BLaER1 treated with 17β-estradiol and CSF1 and Interleukin-3, amounts not matched to agents 10 nM and 100 nM (cell line): ENCODE data around the gene MRPS6.

Experiments used
- H3K27ac ChIP-seq, 11 experiments: shearing (Covaris generic); formaldehyde crosslinking; 2 replicates each; pipeline ENCODE4 v1.8.1; 2022
- H3K27me3 ChIP-seq, 11 experiments: shearing (Covaris generic); formaldehyde crosslinking; 2 replicates each; pipeline ENCODE4 v1.8.1; 2022
- H3K36me3 ChIP-seq, 11 experiments: shearing (Covaris generic); formaldehyde crosslinking; 2 replicates each; pipeline ENCODE4 v1.8.1; 2022
- H3K4me1 ChIP-seq, 10 experiments: shearing (Covaris generic); formaldehyde crosslinking; 2 replicates each; pipeline ENCODE4 v1.8.1; 2022
- H3K4me2 ChIP-seq, 11 experiments: shearing (Covaris generic); formaldehyde crosslinking; 2 replicates each; pipeline ENCODE4 v1.8.1; 2022
- H3K4me3 ChIP-seq, 10 experiments: shearing (Covaris generic); formaldehyde crosslinking; 2 replicates each; pipeline ENCODE4 v1.8.1; 2022
- H3K9ac ChIP-seq, 11 experiments: shearing (Covaris generic); formaldehyde crosslinking; 2 replicates each; pipeline ENCODE4 v1.8.1; 2022
- H3K9me3 ChIP-seq, 11 experiments: shearing (Covaris generic); formaldehyde crosslinking; replicated peaks in 1 of 11; 2 replicates each; pipeline ENCODE4 v1.8.1; 2022
- H4K20me1 ChIP-seq, 11 experiments: shearing (Covaris generic); formaldehyde crosslinking; 2 replicates each; pipeline ENCODE4 v1.8.1; 2022
- Cebpa-rat ChIP-seq, 11 experiments: shearing (Covaris generic); IDR thresholded peaks; 2 replicates each; pipeline ENCODE4 v1.8.1; 2022

Gene MRPS6

DNA sequence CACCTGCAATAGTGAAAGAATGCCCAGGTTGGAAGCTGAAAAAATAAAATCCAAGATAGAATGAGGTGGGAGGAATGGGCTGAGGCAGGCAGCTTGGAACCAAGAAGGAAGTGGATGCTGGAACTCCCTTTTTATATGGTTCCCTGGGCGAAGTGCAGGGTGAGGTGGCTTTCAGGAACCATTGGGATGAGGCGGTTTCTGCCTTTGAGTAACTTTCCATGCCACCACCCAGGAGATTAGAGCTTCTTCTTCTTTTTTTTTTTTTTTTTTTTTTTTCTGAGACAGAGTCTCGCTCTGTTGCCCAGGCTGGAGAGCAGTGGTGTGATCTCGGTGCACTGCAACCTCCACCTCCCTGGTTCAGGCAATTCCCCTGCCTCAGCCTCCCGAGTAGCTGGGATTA, 17.8 kb upstream of the MRPS6 start:
- TF ChIP-seq Cebpa-rat (IDR thresholded peaks at IDR 0.05) = no peak
- H4K20me1 ChIP-seq = no peaks in the 10 kb centered on the region
- peak overlapping the region in 3 of 11 experiments; percentile 12 to 43 (median 38); a peak in 4 of 22 replicates for H3K4me2 ChIP-seq
- H3K9me3 ChIP-seq = 0 out of 22 replicates have a peak, but pooled peaks cover 0 to 4% (median 0%) of the 10 kb centered on the region in 11 experiments
- peaks cover 0 to 12% (median 2%) of the 10 kb centered on the region in 10 experiments; a peak in 6 of 20 replicates for H3K4me1 ChIP-seq
- no peaks in the 10 kb centered on the region for H3K27me3 ChIP-seq
- no peak overlapping the region for H3K27ac ChIP-seq
- no peak overlapping the region for H3K9ac ChIP-seq
- no peak overlapping the region for H3K4me3 ChIP-seq
- H3K36me3 ChIP-seq = no peaks in the 10 kb centered on the region

DNA sequence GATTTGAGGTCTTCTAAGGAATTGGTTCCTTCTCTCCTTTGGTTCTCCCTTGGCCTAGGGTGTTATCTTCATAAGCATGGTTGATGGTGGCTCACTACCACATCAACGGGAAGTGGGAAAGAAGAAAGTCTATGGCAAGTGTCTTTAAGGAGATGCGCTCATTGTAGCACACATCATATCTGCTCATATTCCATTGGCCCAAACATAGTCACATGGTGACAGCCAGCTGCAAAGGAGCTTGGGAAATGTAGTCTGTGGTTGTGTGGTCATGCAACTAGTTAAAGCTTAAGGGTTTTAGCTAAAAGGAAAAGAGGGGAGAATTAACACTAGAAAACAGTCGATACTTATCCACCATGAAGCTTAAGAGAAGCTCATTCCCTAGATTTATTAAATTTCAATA, 11.4 kb upstream of the MRPS6 start:
- H4K20me1 ChIP-seq = no peaks in the 10 kb centered on the region
- no peak overlapping the region for H3K27ac ChIP-seq
- no peaks in the 10 kb centered on the region for H3K4me1 ChIP-seq
- H3K9ac ChIP-seq = no peak overlapping the region
- H3K4me3 ChIP-seq = no peak overlapping the region
- no peaks in the 10 kb centered on the region for H3K36me3 ChIP-seq
- H3K4me2 ChIP-seq = no peak overlapping the region
- no peak for TF ChIP-seq Cebpa-rat (IDR thresholded peaks at IDR 0.05)
- H3K9me3 ChIP-seq = peaks cover 0 to 16% (median 0%) of the 10 kb centered on the region in 11 experiments; a peak in 2 of 22 replicates
- no peaks in the 10 kb centered on the region for H3K27me3 ChIP-seq

DNA sequence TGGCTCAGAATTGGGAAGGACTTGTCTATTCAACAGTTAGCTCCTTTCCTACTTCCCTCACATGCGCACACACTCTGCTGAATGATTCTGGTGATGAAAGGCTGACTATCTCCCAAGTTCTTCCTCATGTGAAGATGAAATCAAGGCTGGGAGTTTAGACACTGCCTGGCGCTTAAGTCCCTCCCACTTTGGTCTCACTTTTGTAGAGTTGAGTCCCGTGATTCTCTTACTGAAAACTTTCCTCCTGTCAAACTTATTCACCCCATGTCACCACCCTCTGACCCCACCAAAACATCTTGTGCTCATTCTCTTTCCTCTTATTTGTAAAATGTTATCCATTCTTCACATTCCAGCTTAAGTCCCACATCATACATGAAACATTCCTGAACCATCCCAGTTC, 8.4 kb upstream of the MRPS6 start:
- Histone ChIP-seq H3K27ac (no peak overlapping the region), H3K36me3 (no peaks in the 10 kb centered on the region), H3K4me2 (no peak overlapping the region), H3K4me1 (no peaks in the 10 kb centered on the region), H4K20me1 (no peaks in the 10 kb centered on the region), H3K9me3 (peaks cover 0 to 12% (median 0%) of the 10 kb centered on the region in 11 experiments; a peak in 2 of 22 replicates), H3K9ac (no peak overlapping the region), H3K27me3 (no peaks in the 10 kb centered on the region), H3K4me3 (no peak overlapping the region)
- no peak for TF ChIP-seq Cebpa-rat (IDR thresholded peaks at IDR 0.05)

DNA sequence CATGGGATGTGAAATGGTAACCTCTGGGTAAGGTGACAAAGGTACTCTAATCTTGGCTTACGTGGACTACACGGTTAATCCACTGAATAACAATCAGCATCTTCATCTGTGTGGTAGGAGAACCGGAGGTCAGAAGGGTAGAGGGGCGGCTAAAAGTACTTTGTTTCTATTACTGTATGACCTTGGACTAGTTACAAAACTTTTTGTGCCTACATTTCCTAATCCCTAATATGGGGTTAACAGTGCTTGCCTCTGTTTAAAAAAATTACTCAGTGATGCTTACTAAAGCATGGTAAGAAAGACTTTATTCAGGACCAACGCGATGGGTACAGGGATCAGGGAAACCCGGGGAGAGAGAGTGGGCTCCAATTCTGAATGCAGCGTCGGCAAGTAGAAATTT, 1.7 kb upstream of the MRPS6 start:
- Histone ChIP-seq H3K4me2 (no peak overlapping the region), H3K4me3 (no peak overlapping the region), H3K4me1 (peaks cover 25 to 32% (median 28%) of the 10 kb centered on the region in 10 experiments), H3K36me3 (peaks cover 0 to 28% (median 24%) of the 10 kb centered on the region in 11 experiments; a peak in 15 of 22 replicates), H3K27me3 (no peaks in the 10 kb centered on the region), H3K27ac (0 out of 22 replicates have a peak overlapping the region, but pooled peaks of 1 of the 11 experiments have one; percentile 77), H4K20me1 (peaks cover 23 to 32% (median 30%) of the 10 kb centered on the region in 11 experiments; a peak in 21 of 22 replicates), H3K9ac (no peak overlapping the region; a peak in 1 of 22 replicates), H3K9me3 (no peaks in the 10 kb centered on the region)
- TF ChIP-seq Cebpa-rat (IDR thresholded peaks at IDR 0.05) = no peak

DNA sequence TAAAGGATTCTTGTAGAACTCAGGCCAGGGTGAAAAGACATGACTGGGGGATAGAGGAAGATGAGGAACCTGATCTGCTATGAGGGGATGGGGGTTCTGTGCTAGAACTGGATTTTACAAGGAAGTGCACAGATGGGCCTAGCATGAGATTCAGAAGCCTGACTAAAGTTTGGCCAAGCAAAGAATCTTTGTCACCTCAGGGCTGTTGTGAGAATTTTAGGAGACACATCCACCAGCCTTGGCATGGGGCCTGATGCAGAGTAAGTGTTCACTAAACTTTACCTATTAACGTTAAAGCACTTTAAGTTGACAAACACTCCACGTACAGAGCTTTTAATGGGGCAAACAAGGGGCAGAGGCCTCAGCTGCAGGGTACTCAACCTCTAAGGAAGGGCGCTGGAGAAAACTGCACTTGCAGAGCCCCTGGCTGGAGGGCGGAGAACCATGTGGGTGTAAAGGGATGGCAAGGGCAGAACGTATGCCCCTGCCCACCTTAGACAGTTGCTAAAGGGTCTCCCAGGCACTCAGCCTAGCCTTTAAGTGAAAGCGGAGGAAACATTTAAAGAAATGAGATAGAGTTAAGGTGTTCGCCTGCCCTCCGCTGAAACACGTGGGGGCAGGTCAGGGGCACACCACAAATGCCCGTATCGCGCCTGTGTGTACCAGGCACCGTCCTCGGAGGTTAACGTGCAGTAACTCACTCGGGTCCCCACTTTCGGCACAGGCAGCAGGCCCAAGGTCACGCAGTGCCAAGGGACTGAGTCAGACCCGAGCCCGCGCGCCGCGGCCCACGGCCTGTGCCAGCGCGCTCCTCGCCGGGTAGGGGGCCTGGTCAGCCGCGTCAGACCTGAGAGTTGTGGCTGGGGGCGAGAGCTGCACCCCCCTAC, 990 bp upstream of the MRPS6 start:
- H3K36me3 ChIP-seq = peaks cover 0 to 35% (median 30%) of the 10 kb centered on the region in 11 experiments; a peak in 15 of 22 replicates
- H3K4me2 ChIP-seq = peak overlapping the region; percentile 69 to 97 (median 88)
- H3K4me3 ChIP-seq = peak overlapping the region; percentile 84 to 97 (median 94)
- no peaks in the 10 kb centered on the region for H3K9me3 ChIP-seq
- peaks cover 32 to 39% (median 35%) of the 10 kb centered on the region in 10 experiments for H3K4me1 ChIP-seq
- H3K9ac ChIP-seq = peak overlapping the region; percentile 64 to 96 (median 78)
- H4K20me1 ChIP-seq = peaks cover 23 to 39% (median 37%) of the 10 kb centered on the region in 11 experiments; a peak in 21 of 22 replicates
- H3K27me3 ChIP-seq = no peaks in the 10 kb centered on the region
- TF ChIP-seq Cebpa-rat (IDR thresholded peaks at IDR 0.05) = no peak
- peak overlapping the region; percentile 47 to 96 (median 74); a peak in 21 of 22 replicates for H3K27ac ChIP-seq

DNA sequence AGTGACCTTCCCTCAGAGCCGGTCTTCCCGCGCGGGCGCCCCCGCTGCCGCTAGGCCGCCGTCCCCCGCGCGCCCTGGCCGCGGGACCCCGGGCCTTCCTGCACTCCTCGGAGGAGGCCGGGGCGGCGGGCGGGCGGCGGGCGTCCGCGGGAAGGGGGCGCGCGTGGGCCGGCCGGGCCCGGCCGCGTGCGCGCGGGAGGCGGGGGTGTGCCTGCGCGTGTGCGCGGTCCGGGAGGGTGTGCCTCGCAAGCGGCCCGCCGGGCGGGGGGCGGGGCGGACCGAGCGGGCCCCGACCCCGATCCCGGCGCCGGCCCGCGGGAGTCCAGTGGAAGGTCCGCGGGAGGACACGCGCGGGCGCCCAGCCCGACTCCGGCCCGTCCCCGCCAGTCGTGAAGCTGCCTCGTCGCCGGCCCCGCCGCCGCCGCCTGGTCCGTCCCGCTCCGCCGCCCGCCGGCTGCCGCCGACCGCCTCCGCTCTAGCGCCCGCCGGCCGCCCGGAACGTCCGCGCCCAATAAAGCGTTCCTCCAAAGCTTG, 438 bp downstream of the MRPS6 start:
- Histone ChIP-seq H3K4me2 (peak overlapping the region; percentile 82 to 97 (median 90)), H3K4me1 (peaks cover 40 to 53% (median 49%) of the 10 kb centered on the region in 10 experiments), H3K9me3 (no peaks in the 10 kb centered on the region), H3K9ac (peak overlapping the region; percentile 93 to 99 (median 95)), H3K27ac (peak overlapping the region; percentile 82 to 97 (median 94)), H3K4me3 (peak overlapping the region; percentile 84 to 97 (median 94)), H4K20me1 (peaks cover 33 to 53% (median 49%) of the 10 kb centered on the region in 11 experiments; a peak in 21 of 22 replicates), H3K27me3 (no peaks in the 10 kb centered on the region), H3K36me3 (peaks cover 0 to 50% (median 37%) of the 10 kb centered on the region in 11 experiments; a peak in 18 of 22 replicates)
- TF ChIP-seq Cebpa-rat (IDR thresholded peaks at IDR 0.05) = no peak

DNA sequence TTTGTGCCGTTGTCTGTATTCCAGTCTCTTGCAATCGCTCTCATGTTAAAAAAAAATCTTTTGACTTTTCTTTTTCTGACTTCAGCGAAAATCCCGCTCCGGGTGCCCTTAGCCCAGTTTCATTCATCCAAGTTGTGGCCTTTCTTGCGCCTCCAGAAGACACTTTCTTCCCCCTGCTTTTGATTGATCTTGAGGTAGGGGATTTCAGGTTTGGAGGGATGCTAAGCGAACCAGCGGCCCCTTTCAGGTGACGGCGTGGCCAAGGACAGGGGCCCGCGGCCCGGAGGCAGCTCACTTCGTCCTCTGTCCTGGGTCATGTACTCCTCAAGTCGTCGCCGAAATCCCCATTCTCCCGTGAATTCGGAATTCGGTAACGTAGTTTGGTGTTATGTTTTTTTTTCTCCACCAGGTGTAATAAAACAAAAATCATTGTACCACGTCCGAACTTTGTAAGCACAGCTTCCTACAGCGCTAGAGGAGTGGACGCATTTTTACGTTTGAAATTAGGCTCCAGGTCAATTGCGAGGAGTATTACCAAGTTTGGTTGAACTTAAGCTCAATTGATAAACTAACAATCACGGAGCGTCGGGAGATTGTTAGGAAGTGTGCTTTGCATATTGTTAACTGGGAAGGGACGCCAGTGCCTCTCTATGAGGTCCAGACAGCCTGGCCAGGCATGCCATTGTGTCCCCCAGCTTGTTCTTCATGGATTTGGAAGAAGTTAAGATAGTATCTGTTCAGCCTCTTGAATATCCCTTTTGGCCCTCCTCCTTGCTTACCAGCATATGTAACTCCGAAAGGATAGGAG, 1.1 kb downstream of the MRPS6 start:
- peaks cover 34 to 60% (median 56%) of the 10 kb centered on the region in 11 experiments; a peak in 21 of 22 replicates for H4K20me1 ChIP-seq
- H3K27me3 ChIP-seq = no peaks in the 10 kb centered on the region
- H3K36me3 ChIP-seq = peaks cover under 1 to 56% (median 44%) of the 10 kb centered on the region in 11 experiments; a peak in 19 of 22 replicates
- H3K9me3 ChIP-seq = no peaks in the 10 kb centered on the region
- peak overlapping the region; percentile 82 to 97 (median 94) for H3K27ac ChIP-seq
- H3K9ac ChIP-seq = peak overlapping the region; percentile 93 to 99 (median 95)
- no peak for TF ChIP-seq Cebpa-rat (IDR thresholded peaks at IDR 0.05)
- H3K4me3 ChIP-seq = peak overlapping the region; percentile 84 to 97 (median 94)
- H3K4me2 ChIP-seq = peak overlapping the region; percentile 82 to 97 (median 90)
- H3K4me1 ChIP-seq = peaks cover 41 to 59% (median 54%) of the 10 kb centered on the region in 10 experiments

DNA sequence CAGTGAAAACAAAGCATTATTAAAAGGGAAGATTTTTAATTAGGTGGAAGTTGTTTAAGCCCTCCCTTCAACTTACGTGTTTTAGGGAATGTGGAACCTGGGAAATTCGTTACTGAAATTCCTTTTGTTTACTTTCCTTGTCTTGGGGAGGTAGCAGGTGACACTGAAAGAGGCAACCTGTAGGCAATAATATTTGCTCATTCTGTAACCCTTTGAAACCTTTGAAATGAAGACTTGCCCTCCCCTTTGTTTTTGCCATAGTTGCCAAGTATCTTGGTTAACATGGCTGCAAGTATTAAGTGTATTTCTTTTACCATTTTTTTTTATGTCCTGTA, 1.7 kb downstream of the MRPS6 start:
- H3K9ac ChIP-seq = peak overlapping the region; percentile 93 to 99 (median 95)
- H3K4me2 ChIP-seq = peak overlapping the region; percentile 82 to 97 (median 90)
- no peaks in the 10 kb centered on the region for H3K9me3 ChIP-seq
- H3K36me3 ChIP-seq = peaks cover 6 to 62% (median 50%) of the 10 kb centered on the region in 11 experiments; a peak in 20 of 22 replicates
- peaks cover 41 to 63% (median 59%) of the 10 kb centered on the region in 10 experiments for H3K4me1 ChIP-seq
- no peaks in the 10 kb centered on the region for H3K27me3 ChIP-seq
- H3K27ac ChIP-seq = peak overlapping the region; percentile 82 to 97 (median 94); a peak in 19 of 22 replicates
- peak overlapping the region; percentile 84 to 97 (median 94) for H3K4me3 ChIP-seq
- TF ChIP-seq Cebpa-rat (IDR thresholded peaks at IDR 0.05) = no peak
- H4K20me1 ChIP-seq = peaks cover 40 to 66% (median 62%) of the 10 kb centered on the region in 11 experiments; a peak in 21 of 22 replicates
